Smooth muscle cell (in vitro differentiated cells): Measurements from ENCODE around the gene NR0B2. TPM values are rescaled to one million over a fixed set of nuclear protein-coding genes. Genes with fewer than 3 reads are reported as not detected.

Experiments
- DNase-seq: peaks from one replicate; lab custom pipeline; 2025; ENCODE audit not compliant: unreplicated experiment; lab: John Stamatoyannopoulos, UW
- H2AFZ ChIP-seq: fragments of 200-600 bp; sonication (generic); 2 replicates; pipeline ENCODE4 v1.6.0; 2016; ENCODE audit warnings: antibody characterized with exemption, low read depth, mild to moderate bottlenecking
- H3F3A ChIP-seq: fragments of 200-600 bp; sonication (generic); 2 replicates; pipeline ENCODE4 v1.6.0; 2017; ENCODE audit warnings: antibody characterized with exemption, low read depth
- H3K27ac ChIP-seq: fragments of 200-600 bp; sonication (generic); 2 replicates; pipeline ENCODE4 v1.5.1; 2016; ENCODE audit warnings: low read depth, mild to moderate bottlenecking
- H3K27me3 ChIP-seq: fragments of 200-600 bp; sonication (generic); 2 replicates; pipeline ENCODE4 v1.6.1; 2016; ENCODE audit warnings: low read depth, mild to moderate bottlenecking
- H3K36me3 ChIP-seq: fragments of 200-600 bp; sonication (generic); 2 replicates; pipeline ENCODE4 v1.5.1; 2016; ENCODE audit warnings: low read depth
- H3K4me1 ChIP-seq: fragments of 200-600 bp; sonication (generic); 2 replicates; pipeline ENCODE4 v1.5.1; 2016; ENCODE audit warnings: low read depth
- H3K4me2 ChIP-seq: fragments of 200-600 bp; sonication (generic); 2 replicates; pipeline ENCODE4 v1.6.0; 2016; ENCODE audit warnings: mild to moderate bottlenecking
- H3K4me3 ChIP-seq: fragments of 200-600 bp; sonication (generic); 2 replicates; pipeline ENCODE4 v1.5.1; 2016; ENCODE audit warnings: mild to moderate bottlenecking
- H3K79me2 ChIP-seq: fragments of 200-600 bp; sonication (generic); 2 replicates; pipeline ENCODE4 v1.6.0; 2016; ENCODE audit warnings: low read depth, mild to moderate bottlenecking
- H3K9ac ChIP-seq: fragments of 200-600 bp; sonication (generic); 2 replicates; pipeline ENCODE4 v1.6.0; 2016; ENCODE audit warnings: low read depth
- H3K9me3 ChIP-seq: fragments of 200-600 bp; sonication (generic); replicated peaks from 2 replicates; pipeline ENCODE4 v1.5.1; 2016; ENCODE audit warnings: low read depth
- H4K20me1 ChIP-seq: fragments of 200-600 bp; sonication (generic); 2 replicates; pipeline ENCODE4 v1.6.0; 2016; ENCODE audit warnings: low read depth
- WGBS: methylation state at CpG from one replicate; pipeline ENCODE4 v1.1.7; 2016; ENCODE audit warnings: low lambda C conversion rate; 5-methylcytosine and 5-hydroxymethylcytosine counted together
- polyA plus RNA-seq: library from polyadenylated mRNA; unstranded; fragments of >200 nt; fragmentation: Nextera tagmentation; extraction: Ambion mirVana; gene quantifications from 2 replicates; pipeline ENCODE4 v1.2.1, GENCODE V29; 2016
- total RNA-seq: library from RNA; depleted of rRNA; stranded (reverse); fragments of >200 nt; gene quantifications from 2 replicates; pipeline ENCODE4 v1.2.3, GENCODE V29; 2014
- TF ChIP-seq, protein P1 (sequence below): fragments of 200-600 bp; sonication (generic); IDR thresholded peaks from 2 replicates; pipeline ENCODE4 v1.5.1; 2017; ENCODE audit warnings: borderline replicate concordance, mild to moderate bottlenecking, antibody characterized with exemption; ENCODE audit not compliant: insufficient read depth, poor library complexity, severe bottlenecking

NR0B2 gene
- total and polyA plus RNA-seq, 2 experiments from 2014 or later, result not detected

DNA sequence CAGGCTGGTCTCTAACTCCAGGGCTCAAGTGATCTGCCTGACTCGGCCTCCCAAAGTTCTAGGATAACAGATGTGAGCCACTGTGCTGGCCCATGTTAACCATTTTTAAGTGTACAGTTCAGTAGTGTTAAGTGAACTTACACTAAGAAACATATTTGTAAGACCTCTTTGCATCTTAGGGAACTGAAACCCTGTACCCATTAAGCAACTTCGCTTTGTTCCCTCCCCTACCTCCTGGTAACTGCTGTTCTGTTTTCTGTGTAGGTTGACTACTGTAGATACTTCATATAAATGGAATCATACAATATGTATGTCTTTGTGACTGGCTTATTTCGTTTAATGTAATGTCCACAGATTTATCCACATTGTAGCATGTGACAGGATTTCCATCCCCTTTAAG lies 18.8 kb upstream of the NR0B2 start:
- no peak overlapping the region for H3K4me2 ChIP-seq
- no peak overlapping the region for H3K27ac ChIP-seq
- H3K4me3 ChIP-seq, result no peak overlapping the region
- no peak overlapping the region for H2AFZ ChIP-seq
- H3K36me3 ChIP-seq, result peaks cover 10% of the 10 kb centered on the region
- no peak overlapping the region for H3K9ac ChIP-seq
- H4K20me1 ChIP-seq, result peaks cover 18% of the 10 kb centered on the region
- H3K4me1 ChIP-seq, result no peaks in the 10 kb centered on the region
- DNase-seq, result no peak
- H3K79me2 ChIP-seq, result peaks cover 29% of the 10 kb centered on the region
- H3F3A ChIP-seq, result no peaks in the 10 kb centered on the region
- no peaks in the 10 kb centered on the region for H3K27me3 ChIP-seq
- TF ChIP-seq, protein P1, sequence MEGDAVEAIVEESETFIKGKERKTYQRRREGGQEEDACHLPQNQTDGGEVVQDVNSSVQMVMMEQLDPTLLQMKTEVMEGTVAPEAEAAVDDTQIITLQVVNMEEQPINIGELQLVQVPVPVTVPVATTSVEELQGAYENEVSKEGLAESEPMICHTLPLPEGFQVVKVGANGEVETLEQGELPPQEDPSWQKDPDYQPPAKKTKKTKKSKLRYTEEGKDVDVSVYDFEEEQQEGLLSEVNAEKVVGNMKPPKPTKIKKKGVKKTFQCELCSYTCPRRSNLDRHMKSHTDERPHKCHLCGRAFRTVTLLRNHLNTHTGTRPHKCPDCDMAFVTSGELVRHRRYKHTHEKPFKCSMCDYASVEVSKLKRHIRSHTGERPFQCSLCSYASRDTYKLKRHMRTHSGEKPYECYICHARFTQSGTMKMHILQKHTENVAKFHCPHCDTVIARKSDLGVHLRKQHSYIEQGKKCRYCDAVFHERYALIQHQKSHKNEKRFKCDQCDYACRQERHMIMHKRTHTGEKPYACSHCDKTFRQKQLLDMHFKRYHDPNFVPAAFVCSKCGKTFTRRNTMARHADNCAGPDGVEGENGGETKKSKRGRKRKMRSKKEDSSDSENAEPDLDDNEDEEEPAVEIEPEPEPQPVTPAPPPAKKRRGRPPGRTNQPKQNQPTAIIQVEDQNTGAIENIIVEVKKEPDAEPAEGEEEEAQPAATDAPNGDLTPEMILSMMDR, result no peak
- 97% methylated on average over 3 of the region's 3 CpGs for WGBS
- no peaks in the 10 kb centered on the region for H3K9me3 ChIP-seq

GRCh38 chr1:26923711-26924110 lies 9.9 kb upstream of the NR0B2 start:
- TF ChIP-seq, protein P1, result no peak

GRCh38 chr1:26922901-26923300 lies 9.1 kb upstream of the NR0B2 start:
- Histone ChIP-seq H3K4me2 (peak overlapping the region; percentile 98), H3K27ac (peak overlapping the region; percentile 91), H3K9me3 (no peaks in the 10 kb centered on the region), H3K9ac (no peak overlapping the region), H2AFZ (no peak overlapping the region), H3K36me3 (peaks cover 4% of the 10 kb centered on the region), H3K27me3 (no peaks in the 10 kb centered on the region), H3K79me2 (peaks cover 48% of the 10 kb centered on the region), H4K20me1 (peaks cover 28% of the 10 kb centered on the region), H3K4me3 (peak overlapping the region; percentile 84), H3F3A (peaks cover 3% of the 10 kb centered on the region), H3K4me1 (peaks cover 16% of the 10 kb centered on the region)
- 96% methylated on average over 3 of the region's 3 CpGs for WGBS
- DNase-seq, result no peak
- TF ChIP-seq, protein P1, result no peak

More at GRCh38 chr1:26923711-26924110, 9.9 kb upstream of the NR0B2 start:
- peaks cover 3% of the 10 kb centered on the region for H3F3A ChIP-seq
- peaks cover 55% of the 10 kb centered on the region for H3K79me2 ChIP-seq
- H2AFZ ChIP-seq, result no peak overlapping the region
- H3K4me3 ChIP-seq, result no peak overlapping the region
- peaks cover 35% of the 10 kb centered on the region for H4K20me1 ChIP-seq
- H3K36me3 ChIP-seq, result peaks cover 10% of the 10 kb centered on the region
- no peak overlapping the region for H3K4me2 ChIP-seq
- no peaks in the 10 kb centered on the region for H3K27me3 ChIP-seq
- no peak overlapping the region for H3K9ac ChIP-seq
- H3K4me1 ChIP-seq, result peaks cover 16% of the 10 kb centered on the region
- no peaks in the 10 kb centered on the region for H3K9me3 ChIP-seq
- no peak overlapping the region for H3K27ac ChIP-seq
- WGBS, result 100% methylated on average over 3 of the region's 3 CpGs
- no peak for DNase-seq

- no peaks in the 10 kb centered on the region for H3K27me3 ChIP-seq
- DNase-seq, result no peak
- peaks cover 16% of the 10 kb centered on the region for H3K4me1 ChIP-seq
- TF ChIP-seq, protein P1, result no peak
- H4K20me1 ChIP-seq, result peaks cover 23% of the 10 kb centered on the region
- WGBS, result 47% methylated on average over 6 of the region's 6 CpGs
- peak overlapping the region; percentile 91 for H3K27ac ChIP-seq
- H3K4me3 ChIP-seq, result peak overlapping the region; percentile 84
- peak overlapping the region; percentile 98 for H3K4me2 ChIP-seq
- peaks cover 45% of the 10 kb centered on the region for H3K79me2 ChIP-seq
- H3K36me3 ChIP-seq, result no peaks in the 10 kb centered on the region
- H3F3A ChIP-seq, result peaks cover 3% of the 10 kb centered on the region
- H3K9me3 ChIP-seq, result no peaks in the 10 kb centered on the region
- peak overlapping the region; percentile 94 for H2AFZ ChIP-seq
- peak overlapping the region; percentile 84 for H3K9ac ChIP-seq
Observed at GRCh38 chr1:26922431-26922729, 8.6 kb upstream of the NR0B2 start.
